Activated CD4-positive, alpha-beta T cell treated with anti-CD3 and anti-CD28 coated beads for 1 hour (primary cell): ENCODE data around the gene CACHD1.
"Not testable (repeated sequence)": the region's sequence is repeated elsewhere in the genome, so short reads cannot be mapped to it uniquely, and the experiment has no call there.

ENCODE experiments used
- DNase-seq: peaks from one replicate; pipeline ENCODE4 v3.0.0-alpha.2; 2020

Gene CACHD1

GRCh38 chr1:64498325-64498724 is 28.4 kb downstream of the CACHD1 start:
- no peak for DNase-seq

- DNase-seq: no peak
Observed at GRCh38 chr1:64499011-64499410, 29.1 kb downstream of the CACHD1 start.

GRCh38 chr1:64499966-64500365 is 30.0 kb downstream of the CACHD1 start:
- DNase-seq: no peak

- DNase-seq: no peak
Observed at GRCh38 chr1:64502083-64502482, 32.2 kb downstream of the CACHD1 start.

- no peak for DNase-seq
Observed at GRCh38 chr1:64502931-64503330, 33.0 kb downstream of the CACHD1 start.

GRCh38 chr1:64505232-64505943 is 35.5 kb downstream of the CACHD1 start:
- DNase-seq: peak; percentile 13

- DNase-seq: no peak
Observed at GRCh38 chr1:64505944-64506655, 36.2 kb downstream of the CACHD1 start.

- no peak for DNase-seq
Observed at GRCh38 chr1:64508629-64509028, 38.7 kb downstream of the CACHD1 start.

- DNase-seq: no peak
Observed at GRCh38 chr1:64511044-64511443, 41.1 kb downstream of the CACHD1 start.

- not testable (repeated sequence) for DNase-seq
Observed at GRCh38 chr1:64512206-64512605, 42.3 kb downstream of the CACHD1 start.

- no peak for DNase-seq
Observed at GRCh38 chr1:64513545-64513944, 43.6 kb downstream of the CACHD1 start.

GRCh38 chr1:64514197-64514765 is 44.4 kb downstream of the CACHD1 start:
- no peak for DNase-seq

- no peak for DNase-seq
Observed at GRCh38 chr1:64515427-64515826, 45.5 kb downstream of the CACHD1 start.

GRCh38 chr1:64516301-64516700 is 46.4 kb downstream of the CACHD1 start:
- DNase-seq: no peak

GRCh38 chr1:64516803-64517568 is 47.1 kb downstream of the CACHD1 start:
- no peak for DNase-seq

GRCh38 chr1:64517640-64518039 is 47.7 kb downstream of the CACHD1 start:
- no peak for DNase-seq

- no peak for DNase-seq
Observed at GRCh38 chr1:64518692-64519481, 49.0 kb downstream of the CACHD1 start.

- DNase-seq: no peak
Observed at GRCh38 chr1:64519901-64520300, 50.0 kb downstream of the CACHD1 start.

- no peak for DNase-seq
Observed at GRCh38 chr1:64522740-64523139, 52.8 kb downstream of the CACHD1 start.

GRCh38 chr1:64523413-64524337 is 53.7 kb downstream of the CACHD1 start:
- no peak for DNase-seq

GRCh38 chr1:64524614-64525013 is 54.7 kb downstream of the CACHD1 start:
- no peak for DNase-seq
